Endothelial cell of umbilical vein (primary cell): ENCODE measurements around the gene UMPS. TPM values are rescaled to one million over a fixed set of nuclear protein-coding genes. Genes with fewer than 3 reads are reported as not detected.

Experiments used
- BruUV-seq: library from RNA; stranded (reverse); fragments of 400-500 nt; replicated peaks from 2 replicates; lab custom pipeline; 2021; lab: Mats Ljungman, UMichigan
- CTCF ChIA-PET: fragments of 300-600, 350-600 bp; sonication (Branson Sonifier 250); formaldehyde crosslinking; loops from one replicate; lab custom pipeline; 2021; ENCODE audit warnings: antibody characterized with exemption, inconsistent platforms; lab: Charles Lee
- POLR2A ChIA-PET: fragments of 300-600, 350-600 bp; sonication (Branson Sonifier 250); formaldehyde crosslinking; loops from one replicate; lab custom pipeline; 2021; ENCODE audit warnings: antibody characterized with exemption, inconsistent platforms; lab: Charles Lee
- DNase-seq: peaks from one replicate; pipeline ENCODE4 v3.0.0-alpha.2; 2011; ENCODE audit warnings: low read depth, low spot score
- FAIRE-seq: peaks from 2 replicates; lab custom pipeline; 2011; peaks lifted over from hg19 to GRCh38; lab: Jason Lieb, UNC
- H2AFZ ChIP-seq: 2 replicates; pipeline ENCODE4 v1.6.0; 2012; ENCODE audit warnings: low read depth, low read length, control low read depth, inconsistent platforms
- H3K27ac ChIP-seq: 2 replicates; pipeline ENCODE4 v1.5.1; 2011; ENCODE audit warnings: low read depth, mild to moderate bottlenecking, control low read depth, low read length, moderate library complexity; ENCODE audit not compliant: insufficient read depth
- H3K27me3 ChIP-seq, 2 experiments: 2 replicates each; pipeline versions ENCODE4 v1.6.0 to v1.6.1; 2011; ENCODE audit warnings: low read length in 2 of 2, mixed read lengths in 1 of 2; ENCODE audit not compliant: control insufficient read depth in 2 of 2, insufficient read depth in 2 of 2
- H3K36me3 ChIP-seq, 2 experiments: 2 replicates in 1 of 2; 3 replicates in 1 of 2; pipeline ENCODE4 v1.5.1; 2011; ENCODE audit warnings: low read length in 2 of 2, mild to moderate bottlenecking in 1 of 2, moderate library complexity in 1 of 2; ENCODE audit not compliant: control insufficient read depth in 2 of 2, insufficient read depth in 2 of 2; ENCODE audit errors: extremely low read depth in 1 of 2
- H3K4me1 ChIP-seq: 3 replicates; pipeline ENCODE4 v1.5.1; 2011; ENCODE audit warnings: mild to moderate bottlenecking, low read length; ENCODE audit not compliant: control insufficient read depth, insufficient read depth; ENCODE audit errors: extremely low read depth
- H3K4me2 ChIP-seq: 2 replicates; pipeline ENCODE4 v1.6.1; 2011; ENCODE audit warnings: low read length, control low read depth, mixed read lengths; ENCODE audit not compliant: insufficient read depth
- H3K4me3 ChIP-seq, 3 experiments: fragments of 200-600 bp in 1 of 3; sonication (generic), shearing (Covaris generic) in 1 of 3; replicated peaks in 1 of 3; 2 replicates each; pipeline ENCODE4 v1.5.1; 2011 to 2016; ENCODE audit warnings: control low read depth in 3 of 3, low read length in 3 of 3, mild to moderate bottlenecking in 2 of 3, inconsistent platforms in 1 of 3, low read depth in 1 of 3, moderate library complexity in 1 of 3; ENCODE audit not compliant: insufficient read depth in 1 of 3
- H3K79me2 ChIP-seq: 2 replicates; pipeline ENCODE4 v1.6.0; 2012; ENCODE audit warnings: low read length, inconsistent platforms; ENCODE audit not compliant: control insufficient read depth, insufficient read depth
- H3K9ac ChIP-seq: replicated peaks from 2 replicates; pipeline ENCODE3; 2011; ENCODE audit warnings: low read length, control low read depth; ENCODE audit not compliant: insufficient read depth; ENCODE audit errors: extremely low read depth
- H3K9me1 ChIP-seq: replicated peaks from 3 replicates; pipeline ENCODE4 v1.6.0; 2011; ENCODE audit warnings: mild to moderate bottlenecking, low read length; ENCODE audit not compliant: control insufficient read depth, insufficient read depth; ENCODE audit errors: extremely low read depth
- H3K9me3 ChIP-seq: replicated peaks from 2 replicates; pipeline ENCODE4 v1.5.1; 2012; ENCODE audit warnings: low read length, inconsistent platforms; ENCODE audit not compliant: control insufficient read depth, insufficient read depth
- H4K20me1 ChIP-seq: replicated peaks from 2 replicates; pipeline ENCODE3; 2011; ENCODE audit warnings: mild to moderate bottlenecking, low read length; ENCODE audit not compliant: control insufficient read depth, insufficient read depth; ENCODE audit errors: extremely low read depth
- CTCF ChIP-seq, 2 donors: IDR thresholded peaks; 1 replicate in 1 of 2; 2 replicates in 1 of 2; pipeline ENCODE4 v1.5.1; 2011; ENCODE audit warnings: low read length in 2 of 2, mild to moderate bottlenecking in 2 of 2, moderate library complexity in 2 of 2, control low read depth in 1 of 2, inconsistent platforms in 1 of 2, low read depth in 1 of 2; ENCODE audit not compliant: insufficient read depth in 1 of 2; ENCODE audit errors: extremely low read depth in 1 of 2
- EZH2 ChIP-seq: IDR thresholded peaks from 2 replicates; pipeline ENCODE4 v1.6.1; 2012; ENCODE audit warnings: borderline replicate concordance, low read depth, mild to moderate bottlenecking, moderate library complexity, low read length, inconsistent platforms; ENCODE audit not compliant: severe bottlenecking
- FOS ChIP-seq: IDR thresholded peaks from 2 replicates; pipeline ENCODE4 v1.6.1; 2011; ENCODE audit warnings: mild to moderate bottlenecking, low read length, moderate library complexity, borderline replicate concordance; ENCODE audit not compliant: insufficient read depth
- JUN ChIP-seq: IDR thresholded peaks from 2 replicates; pipeline ENCODE4 v1.6.1; 2011; ENCODE audit warnings: borderline replicate concordance, low read depth; ENCODE audit not compliant: insufficient read length, insufficient read depth
- MAX ChIP-seq: IDR thresholded peaks from 2 replicates; pipeline ENCODE4 v1.6.1; 2011; ENCODE audit not compliant: insufficient read depth, insufficient read length
- POLR2AphosphoS5 ChIP-seq: IDR thresholded peaks from 2 replicates; pipeline ENCODE4 v1.6.1; 2012; ENCODE audit warnings: low read depth, mild to moderate bottlenecking, control low read depth, low read length, moderate library complexity; ENCODE audit not compliant: insufficient read depth
- dilution Hi-C: fragments of 300-500 bp; cut with MboI; formaldehyde crosslinking; loops from one replicate; pipeline ENCODE4 v1.15.0; 2019; ENCODE audit warnings: low sequenced_read_pairs; ENCODE audit not compliant: extremely low pct_ligation_motif_present
- intact Hi-C: fragments of 100-400 bp; cut with micrococcal nuclease; formaldehyde crosslinking; loops from one replicate; pipeline ENCODE4 v1.10.0; 2022
- polyA plus RNA-seq, 4 experiments: library from polyadenylated mRNA; depleted of rRNA in 3 of 4; stranded (reverse) in 3 of 4; unstranded in 1 of 4; fragments of >200 nt; gene quantifications; 2 replicates each; pipeline versions ENCODE4 v1.2.1 to v1.2.3, GENCODE V29; 2011 to 2012; ENCODE audit warnings: missing spikeins in 1 of 4
- total RNA-seq: library from RNA; stranded (reverse); gene quantifications from 2 replicates; pipeline ENCODE4 v1.2.3, GENCODE V29; 2021

Gene UMPS
- total and polyA plus RNA-seq, 2 donors (not counting 3 experiments of a cell fraction or from before 2014, with no cell fraction given) = 38.6 to 50.2 TPM

- Histone ChIP-seq H3K9ac (no peak overlapping the region), H2AFZ (no peak overlapping the region), H3K4me1 (peaks cover 6% of the 10 kb centered on the region), H3K9me1 (no peaks in the 10 kb centered on the region), H3K4me3 (no peak overlapping the region), H3K79me2 (no peaks in the 10 kb centered on the region), H3K27me3 (no peaks in the 10 kb centered on the region), H3K36me3 (peaks cover 0 to 4% of the 10 kb centered on the region in 2 experiments), H3K4me2 (no peak overlapping the region), H4K20me1 (no peaks in the 10 kb centered on the region), H3K9me3 (no peaks in the 10 kb centered on the region), H3K27ac (no peak overlapping the region)
- DNase-seq (no peak), FAIRE-seq (no peak)
- ChIA-PET POLR2A (no interaction called here), CTCF (interaction anchor here (1.4 kb wide), 1 partner anchor 109 kb away, joined by 5 read pairs; no protein-coding TSS in a partner anchor)
- dilution Hi-C loops = no loop called here
- intact Hi-C loops = no loop called here
- no peak for TF ChIP-seq EZH2
- no peak for TF ChIP-seq POLR2AphosphoS5
- TF ChIP-seq MAX = no peak
- no peak for TF ChIP-seq FOS
- TF ChIP-seq CTCF (IDR thresholded peaks at IDR 0.05; ENCODE audit: extremely low read depth in 1 of 2, insufficient read depth in 1 of 2, low read depth in 1 of 2, low read length in 2 of 2) = no peak
- TF ChIP-seq JUN = no peak
- BruUV-seq = no TSS peak
Measured at GRCh38 chr3:124791639-124792151, 61.4 kb downstream of the UMPS start.
